Progenitor cell of endocrine pancreas (in vitro differentiated cells): ENCODE measurements around the gene SPNS1. TPM values are rescaled to one million over a fixed set of nuclear protein-coding genes. Genes with fewer than 3 reads are reported as not detected.
"Not testable (repeated sequence)": the region's sequence is repeated elsewhere in the genome, so short reads cannot be mapped to it uniquely, and the experiment has no call there.

Source experiments
- DNase-seq: peaks from one replicate; pipeline ENCODE4 v3.0.0; 2021; ENCODE audit warnings: low spot score; ENCODE audit not compliant: unreplicated experiment
- H3K27ac Mint-ChIP-seq: 2 replicates; pipeline ENCODE4 v1.8.0; 2021; ENCODE audit warnings: mild to moderate bottlenecking, moderate library complexity, mixed read lengths
- H3K27me3 Mint-ChIP-seq: 2 replicates; pipeline ENCODE4 v1.8.0; 2021; ENCODE audit warnings: mixed read lengths
- H3K36me3 Mint-ChIP-seq: 2 replicates; pipeline ENCODE4 v1.8.0; 2022; ENCODE audit warnings: mixed read lengths; ENCODE audit not compliant: insufficient read depth
- H3K4me1 Mint-ChIP-seq: 2 replicates; pipeline ENCODE4 v1.8.0; 2021; ENCODE audit warnings: low read depth, mixed read lengths
- H3K4me3 Mint-ChIP-seq: 2 replicates; pipeline ENCODE4 v1.8.0; 2021; ENCODE audit warnings: low read depth, mild to moderate bottlenecking, moderate library complexity, mixed read lengths
- H3K9me3 Mint-ChIP-seq: 2 replicates; pipeline ENCODE4 v1.8.0; 2021; ENCODE audit warnings: low read depth, mixed read lengths
- CTCF ChIP-seq: fragments of 200-600 bp; sonication (generic); IDR thresholded peaks from one replicate; pipeline ENCODE4 v1.5.0; 2021; ENCODE audit warnings: antibody characterized with exemption, mild to moderate bottlenecking; ENCODE audit not compliant: unreplicated experiment
- total RNA-seq: library from RNA; stranded (reverse); gene quantifications from 2 replicates; pipeline ENCODE4 v1.2.1, GENCODE V29; 2021

Gene SPNS1
- total RNA-seq, 1 donor from 2014 or later, result 41.1 TPM

GRCh38 chr16:28935924-28936783, 38.4 kb upstream of the SPNS1 start:
- DNase-seq, result no peak
- no peaks in the 10 kb centered on the region for H3K36me3 Mint-ChIP-seq
- peaks cover 2% of the 10 kb centered on the region for H3K4me1 Mint-ChIP-seq
- H3K27me3 Mint-ChIP-seq, result peaks cover 16% of the 10 kb centered on the region
- H3K27ac Mint-ChIP-seq, result no peak overlapping the region
- no peaks in the 10 kb centered on the region for H3K9me3 Mint-ChIP-seq
- no peak for TF ChIP-seq CTCF
- no peak overlapping the region for H3K4me3 Mint-ChIP-seq

GRCh38 chr16:28936784-28937155, 37.8 kb upstream of the SPNS1 start:
- Mint-ChIP-seq H3K27me3 (peaks cover 16% of the 10 kb centered on the region), H3K36me3 (no peaks in the 10 kb centered on the region), H3K9me3 (no peaks in the 10 kb centered on the region), H3K27ac (no peak overlapping the region), H3K4me3 (no peak overlapping the region), H3K4me1 (peaks cover 2% of the 10 kb centered on the region)
- no peak for DNase-seq
- TF ChIP-seq CTCF, result no peak

GRCh38 chr16:28937222-28937876, 37.2 kb upstream of the SPNS1 start:
- H3K36me3 Mint-ChIP-seq, result no peaks in the 10 kb centered on the region
- H3K4me1 Mint-ChIP-seq, result peaks cover 2% of the 10 kb centered on the region
- H3K27me3 Mint-ChIP-seq, result peaks cover 16% of the 10 kb centered on the region
- no peak for TF ChIP-seq CTCF
- no peak overlapping the region for H3K4me3 Mint-ChIP-seq
- H3K9me3 Mint-ChIP-seq, result no peaks in the 10 kb centered on the region
- H3K27ac Mint-ChIP-seq, result no peak overlapping the region
- no peak for DNase-seq

GRCh38 chr16:28938721-28939120, 35.9 kb upstream of the SPNS1 start:
- Mint-ChIP-seq H3K4me3 (no peak overlapping the region), H3K4me1 (peaks cover 2% of the 10 kb centered on the region)

GRCh38 chr16:28939825-28940224, 34.8 kb upstream of the SPNS1 start:
- H3K4me3 Mint-ChIP-seq, H3K27ac Mint-ChIP-seq, DNase-seq, H3K9me3 Mint-ChIP-seq, H3K36me3 Mint-ChIP-seq, H3K4me1 Mint-ChIP-seq: not testable (repeated sequence)
- H3K27me3 Mint-ChIP-seq, result peaks cover 13% of the 10 kb centered on the region

More at GRCh38 chr16:28938721-28939120, 35.9 kb upstream of the SPNS1 start:
- Mint-ChIP-seq H3K9me3 (no peaks in the 10 kb centered on the region), H3K27ac (no peak overlapping the region), H3K27me3 (peaks cover 16% of the 10 kb centered on the region), H3K36me3 (no peaks in the 10 kb centered on the region)
- no peak for TF ChIP-seq CTCF
- no peak for DNase-seq
